Adrenal gland (tissue), 5 donors: Measurements from ENCODE around the gene MED12.

Experiments
- POLR2A ChIP-seq, 2 donors: fragments of 450-650 bp; IDR thresholded peaks; one replicate each; pipeline ENCODE4 v1.6.1; 2017; ENCODE audit warnings: antibody characterized with exemption in 2 of 2, mild to moderate bottlenecking in 2 of 2, moderate library complexity in 1 of 2
- TF ChIP-seq, protein P1 (sequence below), 6 experiments: fragments of 450-650 bp in 4 of 6; fragments of 200-600 bp in 2 of 6; sonication (generic) in 1 of 6; IDR thresholded peaks; 1 replicate in 5 of 6; 2 replicates in 1 of 6; pipeline versions ENCODE4 v1.5.1 to v1.8.0; 2016 to 2021; ENCODE audit warnings: antibody characterized with exemption in 6 of 6, mild to moderate bottlenecking in 2 of 6, moderate library complexity in 1 of 6
- donor health status: DM: no; HTN: no; CAD: no.

DNA sequence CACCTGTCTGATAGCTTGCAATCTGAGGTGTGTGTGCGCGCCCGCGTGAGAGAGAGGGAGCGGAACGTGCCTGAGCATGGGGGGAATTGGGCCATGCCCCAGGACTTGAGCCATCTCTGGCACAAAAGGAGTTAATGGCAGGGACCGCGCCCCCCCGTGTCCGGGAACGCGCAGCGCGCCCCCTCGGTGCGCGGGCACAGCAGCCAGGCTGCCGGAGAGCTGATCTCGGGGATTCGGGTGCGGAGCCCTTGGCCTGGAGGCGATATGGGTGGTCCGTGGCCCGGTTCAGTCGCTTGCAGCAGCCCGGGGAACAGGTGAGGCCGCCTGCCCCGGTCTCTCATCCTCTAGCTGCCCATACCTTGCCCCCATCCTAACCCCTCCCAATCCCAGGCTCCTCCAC lies 26.3 kb downstream of the MED12 start, which contains the start of gene NLGN3:
- no peak for TF ChIP-seq POLR2A (IDR thresholded peaks at IDR 0.05)
- TF ChIP-seq, protein P1, sequence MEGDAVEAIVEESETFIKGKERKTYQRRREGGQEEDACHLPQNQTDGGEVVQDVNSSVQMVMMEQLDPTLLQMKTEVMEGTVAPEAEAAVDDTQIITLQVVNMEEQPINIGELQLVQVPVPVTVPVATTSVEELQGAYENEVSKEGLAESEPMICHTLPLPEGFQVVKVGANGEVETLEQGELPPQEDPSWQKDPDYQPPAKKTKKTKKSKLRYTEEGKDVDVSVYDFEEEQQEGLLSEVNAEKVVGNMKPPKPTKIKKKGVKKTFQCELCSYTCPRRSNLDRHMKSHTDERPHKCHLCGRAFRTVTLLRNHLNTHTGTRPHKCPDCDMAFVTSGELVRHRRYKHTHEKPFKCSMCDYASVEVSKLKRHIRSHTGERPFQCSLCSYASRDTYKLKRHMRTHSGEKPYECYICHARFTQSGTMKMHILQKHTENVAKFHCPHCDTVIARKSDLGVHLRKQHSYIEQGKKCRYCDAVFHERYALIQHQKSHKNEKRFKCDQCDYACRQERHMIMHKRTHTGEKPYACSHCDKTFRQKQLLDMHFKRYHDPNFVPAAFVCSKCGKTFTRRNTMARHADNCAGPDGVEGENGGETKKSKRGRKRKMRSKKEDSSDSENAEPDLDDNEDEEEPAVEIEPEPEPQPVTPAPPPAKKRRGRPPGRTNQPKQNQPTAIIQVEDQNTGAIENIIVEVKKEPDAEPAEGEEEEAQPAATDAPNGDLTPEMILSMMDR (IDR thresholded peaks at IDR 0.05) = no peak
